K562 (cell line): ENCODE measurements around the gene MMAB.

ENCODE experiments used
- ARID4B ChIP-seq: sonication (generic); formaldehyde crosslinking; IDR thresholded peaks from 2 replicates; pipeline ENCODE4 v1.8.0; 2022; ENCODE audit warnings: mild to moderate bottlenecking, missing genetic modification reagents
- BCL6 ChIP-seq: fragments of 250-450 bp; sonication (Bioruptor Pico); IDR thresholded peaks from 2 replicates; pipeline ENCODE4 v1.4.0; 2020
- CBX2 ChIP-seq: fragments of 200-600 bp; sonication (generic); IDR thresholded peaks from one replicate; pipeline ENCODE4 v1.6.1; 2012; ENCODE audit warnings: mild to moderate bottlenecking, low read length, inconsistent platforms; ENCODE audit not compliant: insufficient read depth, poor library complexity, severe bottlenecking
- CBX5 ChIP-seq: IDR thresholded peaks from 2 replicates; pipeline ENCODE4 v1.6.1; 2014; ENCODE audit warnings: low read depth, borderline replicate concordance
- CTCF ChIP-seq, 3 experiments: IDR thresholded peaks in 2 of 3; conservative IDR thresholded peaks in 1 of 3; 2 replicates each; pipeline ENCODE4 v1.5.1; 2011 to 2012; ENCODE audit warnings: low read length in 3 of 3, mild to moderate bottlenecking in 3 of 3, control low read depth in 2 of 3, improper control_type of control experiment in 1 of 3, inconsistent platforms in 1 of 3, low read depth in 1 of 3, mixed read lengths in 1 of 3, moderate library complexity in 1 of 3; ENCODE audit not compliant: insufficient read depth in 2 of 3
- HDAC6 ChIP-seq: IDR thresholded peaks from 2 replicates; pipeline ENCODE4 v1.6.1; 2012; ENCODE audit warnings: low read depth, mild to moderate bottlenecking, control low read depth, inconsistent platforms, low read length, moderate library complexity
- SMC3 ChIP-seq: conservative IDR thresholded peaks from 2 replicates; pipeline ENCODE4 v1.6.1; 2011; ENCODE audit warnings: low read depth, low read length, improper control_type of control experiment; ENCODE audit not compliant: insufficient read depth
- ZNF695 ChIP-seq: fragments of 450-650 bp; formaldehyde crosslinking; IDR thresholded peaks from 2 replicates; pipeline ENCODE4 v1.4.0; 2020; ENCODE audit warnings: mild to moderate bottlenecking, moderate library complexity
- ZSCAN29 ChIP-seq: fragments of 450-650 bp; IDR thresholded peaks from 2 replicates; pipeline ENCODE4 v1.6.1; 2017

- TF ChIP-seq ZSCAN29 (no peak), CBX2 (no peak), SMC3 (no peak), CTCF (IDR thresholded peaks at IDR 0.05 in 2 of 3, conservative IDR thresholded peaks at IDR 0.05 in 1 of 3; ENCODE audit: insufficient read depth in 2 of 3, low read depth in 1 of 3, low read length in 3 of 3) (no peak), CBX5 (no peak), ZNF695 (no peak), BCL6 (CRISPR knock-in tag) (no peak), HDAC6 (no peak), ARID4B (CRISPR knock-in tag) (no peak)
Measured at GRCh38 chr12:109572506-109572845, 828 bp downstream of the MMAB start.
